IPS DF 6.9 (cell line): ENCODE measurements around the gene FAM81A.
"Not testable (repeated sequence)": the region's sequence is repeated elsewhere in the genome, so short reads cannot be mapped to it uniquely, and the experiment has no call there.

Source experiments
- DNase-seq: peaks from one replicate; pipeline ENCODE4 v3.0.0-alpha.2; 2013; ENCODE audit warnings: low read depth, low spot score
- H3K27ac ChIP-seq: one replicate; pipeline ENCODE4 v1.5.1; 2013; ENCODE audit warnings: low read length, control low read depth
- H3K27me3 ChIP-seq: 2 replicates; pipeline ENCODE4 v1.6.1; 2013; ENCODE audit warnings: mild to moderate bottlenecking, low read length; ENCODE audit not compliant: control insufficient read depth, insufficient read depth
- H3K36me3 ChIP-seq: 2 replicates; pipeline ENCODE4 v1.6.1; 2013; ENCODE audit warnings: low read length; ENCODE audit not compliant: control insufficient read depth, insufficient read depth
- H3K4me1 ChIP-seq: 2 replicates; pipeline ENCODE4 v1.6.1; 2013; ENCODE audit warnings: low read length; ENCODE audit not compliant: control insufficient read depth, insufficient read depth
- H3K4me3 ChIP-seq: 2 replicates; pipeline ENCODE4 v1.5.1; 2013; ENCODE audit warnings: mild to moderate bottlenecking, low read length
- H3K9me3 ChIP-seq: 2 replicates; pipeline ENCODE4 v1.6.1; 2013; ENCODE audit warnings: low read length, inconsistent platforms; ENCODE audit not compliant: control insufficient read depth, insufficient read depth
- WGBS: extraction: QIAGEN DNeasy Blood & Tissue Kit; methylation state at CpG from one replicate; pipeline ENCODE4 v1.1.7; 2013; ENCODE audit warnings: mixed read lengths, missing lambda C conversion rate; ENCODE audit not compliant: insufficient read length, insufficient coverage; 5-methylcytosine and 5-hydroxymethylcytosine counted together

FAM81A gene

DNA sequence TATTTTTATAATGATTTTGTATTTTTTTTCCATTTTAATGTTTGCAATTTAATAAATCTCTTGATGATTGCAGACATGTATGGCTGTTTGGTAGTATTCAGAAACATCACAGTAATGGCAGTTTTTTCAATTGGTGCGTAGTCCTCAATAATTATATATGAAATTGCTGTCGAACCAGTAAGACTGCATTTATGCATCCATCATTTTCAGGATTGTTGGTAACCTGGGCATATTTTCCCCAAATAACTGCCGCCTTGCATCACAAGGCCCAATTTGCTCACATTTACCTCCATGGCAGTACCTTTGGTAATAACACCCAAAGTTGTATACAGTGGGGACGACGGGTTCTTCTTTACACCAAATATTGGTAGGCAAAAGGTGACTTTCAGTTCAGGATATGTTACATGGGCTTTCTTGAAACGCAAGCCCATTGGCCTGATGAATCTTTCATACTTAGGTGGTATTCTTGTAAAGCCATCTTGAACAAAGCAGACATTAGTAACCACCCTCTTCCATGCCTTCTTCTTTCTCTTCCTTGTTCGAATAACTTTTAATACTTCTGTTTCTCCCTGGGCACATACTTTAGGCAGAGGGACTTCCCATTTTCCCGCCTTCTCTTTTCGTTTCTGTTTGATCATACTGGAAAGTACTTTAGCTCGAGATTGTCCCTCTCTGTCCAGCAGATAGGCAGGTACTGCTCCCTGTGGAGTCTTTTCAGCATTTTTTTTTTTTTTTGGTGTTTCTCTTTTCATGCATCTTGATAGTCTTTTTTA is 36.7 kb upstream of the FAM81A start:
- H3K9me3 ChIP-seq, H3K4me3 ChIP-seq, H3K36me3 ChIP-seq, H3K27ac ChIP-seq, H3K27me3 ChIP-seq, H3K4me1 ChIP-seq, DNase-seq: not testable (repeated sequence)
- no CpG with 5 or more reads among the region's 10 CpGs for WGBS

DNA sequence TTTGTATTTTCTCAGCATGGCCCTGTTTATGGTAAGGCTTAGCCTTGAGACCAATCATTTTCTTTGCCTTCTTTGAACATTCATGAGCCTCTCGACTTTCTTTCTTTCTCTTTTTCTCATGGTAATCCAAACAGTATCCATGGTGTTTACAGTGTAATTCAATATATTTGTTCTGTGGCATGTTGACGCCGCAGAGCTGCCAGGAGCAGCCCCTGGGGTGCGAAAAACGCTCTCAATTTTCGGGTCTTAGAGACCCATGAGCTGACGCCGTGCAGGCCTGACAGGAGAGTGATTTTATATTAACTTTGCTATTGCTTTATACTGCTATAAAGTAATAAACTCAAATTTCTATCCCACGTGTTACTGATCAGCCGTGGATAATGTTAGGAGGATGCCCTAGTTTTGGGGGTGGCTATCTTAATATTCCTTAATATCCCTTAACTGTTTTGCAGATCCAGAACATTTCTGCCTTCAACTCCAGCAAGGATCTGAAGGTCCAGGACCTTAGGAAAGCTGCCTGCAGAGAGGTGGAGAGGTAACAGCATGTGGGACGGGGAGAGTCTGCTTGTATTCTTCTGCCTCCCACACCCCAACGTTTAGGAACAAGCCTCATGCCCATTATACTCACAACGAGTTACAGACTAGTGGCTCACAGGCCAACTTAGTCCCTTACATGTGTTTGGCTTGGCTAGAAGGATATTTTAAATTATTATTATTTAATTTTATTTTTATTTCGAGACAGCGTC is 36.0 kb upstream of the FAM81A start:
- no peaks in the 10 kb centered on the region for H3K36me3 ChIP-seq
- no peak overlapping the region for H3K4me3 ChIP-seq
- no peak overlapping the region for H3K27ac ChIP-seq
- WGBS: no CpG with 5 or more reads among the region's 15 CpGs
- no peaks in the 10 kb centered on the region for H3K27me3 ChIP-seq
- H3K9me3 ChIP-seq: no peaks in the 10 kb centered on the region
- H3K4me1 ChIP-seq: peaks cover 5% of the 10 kb centered on the region; the same call in 1 of the 2 replicates
- no peak for DNase-seq

DNA sequence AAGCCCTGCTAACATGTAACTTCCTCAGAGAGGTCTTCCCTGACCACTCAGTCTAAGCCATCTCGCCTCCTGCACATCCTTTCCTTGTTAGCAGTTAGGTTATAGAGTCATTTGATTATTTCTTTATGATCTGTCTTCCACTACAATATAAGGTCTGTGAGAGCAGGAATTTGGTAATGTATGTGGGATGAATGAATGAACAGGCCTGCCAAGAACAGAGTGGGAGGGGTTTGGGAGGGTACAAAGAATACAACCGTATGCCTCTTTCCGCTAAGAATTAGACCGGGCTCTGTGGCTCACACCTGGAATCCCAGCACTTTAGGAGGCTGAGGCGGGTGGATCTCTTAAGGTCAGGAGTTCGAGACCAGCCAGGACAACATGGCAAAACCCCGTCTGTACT is 32.9 kb upstream of the FAM81A start:
- Histone ChIP-seq H3K27ac (no peak overlapping the region), H3K4me1 (peaks cover 5% of the 10 kb centered on the region; the same call in 1 of the 2 replicates)
- no CpG with 5 or more reads among the region's 7 CpGs for WGBS

DNA sequence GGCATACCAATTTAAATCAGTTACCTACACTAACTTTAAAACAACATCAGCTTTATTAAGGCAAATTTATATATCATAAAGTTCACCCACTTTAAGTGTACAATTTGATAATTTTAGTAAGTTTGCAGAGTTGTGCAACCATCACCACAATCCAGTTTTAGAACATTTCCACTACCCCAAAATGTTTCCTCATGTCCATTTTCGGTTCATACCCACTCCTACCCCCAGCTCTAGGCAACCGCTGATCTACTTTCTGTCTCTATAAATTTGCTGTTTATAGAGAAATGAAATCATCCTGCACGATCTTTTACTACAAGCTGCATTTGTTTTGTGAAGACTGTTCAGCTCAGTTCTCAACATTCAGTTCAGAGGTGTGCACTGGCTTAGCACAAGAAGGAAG is 31.5 kb upstream of the FAM81A start:
- DNase-seq: no peak
- no CpG with 5 or more reads among the region's 3 CpGs for WGBS
- H3K4me1 ChIP-seq: peaks cover 3% of the 10 kb centered on the region; the same call in 1 of the 2 replicates
- no peaks in the 10 kb centered on the region for H3K9me3 ChIP-seq
- no peaks in the 10 kb centered on the region for H3K27me3 ChIP-seq
- no peaks in the 10 kb centered on the region for H3K36me3 ChIP-seq
- H3K4me3 ChIP-seq: no peak overlapping the region
- no peak overlapping the region for H3K27ac ChIP-seq

More for the DNA sequence above, 32.9 kb upstream of the FAM81A start:
- DNase-seq: no peak
- Histone ChIP-seq H3K36me3 (no peaks in the 10 kb centered on the region), H3K9me3 (no peaks in the 10 kb centered on the region), H3K4me3 (no peak overlapping the region), H3K27me3 (no peaks in the 10 kb centered on the region)

DNA sequence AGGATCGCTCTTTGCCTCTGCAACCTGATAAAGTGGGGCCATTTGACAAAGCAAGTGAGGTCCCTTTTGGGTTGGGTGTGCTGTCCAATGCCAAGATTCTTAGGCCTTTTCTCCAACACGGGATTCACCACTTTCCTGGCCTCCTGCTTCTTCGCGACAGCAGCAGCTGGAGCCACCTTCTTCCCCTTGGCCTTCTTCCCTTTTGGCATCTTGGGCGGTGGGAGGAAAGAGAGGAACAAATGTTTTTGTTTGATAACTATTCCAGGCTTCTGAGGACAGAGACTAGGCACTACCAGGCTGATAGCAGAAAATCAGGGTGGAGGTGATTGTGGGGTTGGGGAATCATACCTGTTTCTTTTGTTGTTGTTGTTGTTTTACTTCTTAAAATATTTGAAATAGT is 30.0 kb upstream of the FAM81A start:
- Histone ChIP-seq H3K36me3 (no peaks in the 10 kb centered on the region), H3K9me3 (no peaks in the 10 kb centered on the region), H3K4me3 (no peak overlapping the region), H3K27ac (no peak overlapping the region), H3K4me1 (0 out of 2 replicates have a peak, but pooled peaks cover 2% of the 10 kb centered on the region), H3K27me3 (no peaks in the 10 kb centered on the region)
- WGBS: no CpG with 5 or more reads among the region's 5 CpGs
- no peak for DNase-seq

DNA sequence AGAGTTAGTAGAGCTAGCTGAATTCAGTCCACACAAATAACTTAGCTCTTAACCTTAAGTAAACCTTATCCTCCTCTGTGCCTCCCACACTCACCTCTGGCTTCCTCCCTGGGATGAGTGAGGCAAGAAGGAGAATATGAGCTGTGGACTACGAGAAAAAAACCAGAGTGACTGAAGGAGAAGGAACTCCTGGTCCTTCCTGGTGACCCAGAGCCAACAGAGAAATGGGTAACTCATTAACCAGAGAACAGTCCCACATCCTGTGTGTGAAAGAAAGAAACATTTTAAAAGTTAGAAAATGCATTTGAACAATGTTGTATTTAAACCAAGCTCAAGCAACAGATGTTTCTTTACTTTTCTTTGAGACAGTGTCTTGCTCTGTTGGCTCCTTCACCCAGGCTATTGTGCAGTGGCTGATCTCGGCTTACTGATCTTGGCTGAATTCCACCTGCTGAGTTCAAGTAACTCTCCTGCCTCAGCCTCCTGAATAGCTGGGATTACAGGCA is 27.5 kb upstream of the FAM81A start:
- H3K4me3 ChIP-seq: no peak overlapping the region
- no peak overlapping the region for H3K27ac ChIP-seq
- no peaks in the 10 kb centered on the region for H3K36me3 ChIP-seq
- H3K4me1 ChIP-seq: no peaks in the 10 kb centered on the region
- no peak for DNase-seq
- no CpG with 5 or more reads among the region's 2 CpGs for WGBS
- H3K9me3 ChIP-seq: no peaks in the 10 kb centered on the region
- H3K27me3 ChIP-seq: no peaks in the 10 kb centered on the region

DNA sequence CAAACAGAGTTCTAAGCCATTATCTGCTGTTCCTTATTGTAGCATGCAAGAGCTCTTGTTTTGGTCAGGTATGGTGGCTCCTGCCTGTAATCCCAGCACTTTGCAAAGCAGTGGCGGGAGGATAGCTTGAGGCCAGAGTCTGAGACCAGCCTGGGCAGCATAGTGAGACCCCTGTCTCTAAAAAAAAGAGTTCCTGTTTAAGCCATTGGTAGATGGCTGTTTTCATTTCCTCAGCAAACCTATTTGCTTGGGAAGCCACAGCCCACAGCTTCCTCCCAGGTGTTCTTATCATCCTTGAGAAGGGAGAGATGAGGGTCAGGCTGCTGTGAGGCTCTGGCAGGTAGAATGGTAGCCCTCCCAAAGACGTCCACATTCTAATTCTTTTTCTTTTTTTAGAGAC is 24.4 kb upstream of the FAM81A start:
- H3K4me1 ChIP-seq: no peaks in the 10 kb centered on the region
- no peaks in the 10 kb centered on the region for H3K27me3 ChIP-seq
- no peak overlapping the region for H3K27ac ChIP-seq
- no peaks in the 10 kb centered on the region for H3K9me3 ChIP-seq
- H3K36me3 ChIP-seq: no peaks in the 10 kb centered on the region
- no CpG with 5 or more reads among the region's 2 CpGs for WGBS
- no peak for DNase-seq
- no peak overlapping the region for H3K4me3 ChIP-seq

GRCh38 chr15:59416816-59417215 is 21.2 kb upstream of the FAM81A start:
- no peaks in the 10 kb centered on the region for H3K9me3 ChIP-seq
- no peak for DNase-seq
- no peak overlapping the region for H3K4me3 ChIP-seq
- H3K27me3 ChIP-seq: no peaks in the 10 kb centered on the region
- H3K27ac ChIP-seq: no peak overlapping the region
- no peaks in the 10 kb centered on the region for H3K4me1 ChIP-seq
- H3K36me3 ChIP-seq: no peaks in the 10 kb centered on the region
- no CpG with 5 or more reads among the region's 4 CpGs for WGBS

GRCh38 chr15:59419170-59419569 is 18.8 kb upstream of the FAM81A start:
- Histone ChIP-seq H3K27me3 (no peaks in the 10 kb centered on the region), H3K36me3 (no peaks in the 10 kb centered on the region), H3K4me1 (no peaks in the 10 kb centered on the region), H3K4me3 (no peak overlapping the region), H3K27ac (no peak overlapping the region), H3K9me3 (no peaks in the 10 kb centered on the region)
- DNase-seq: no peak
- WGBS: no CpG with 5 or more reads among the region's 1 CpG

- H3K27me3 ChIP-seq: no peaks in the 10 kb centered on the region
- H3K4me1 ChIP-seq: no peaks in the 10 kb centered on the region
- no peak for DNase-seq
- H3K9me3 ChIP-seq: no peaks in the 10 kb centered on the region
- no peak overlapping the region for H3K27ac ChIP-seq
- H3K36me3 ChIP-seq: no peaks in the 10 kb centered on the region
- WGBS: no CpG with 5 or more reads among the region's 3 CpGs
- no peak overlapping the region for H3K4me3 ChIP-seq
These were observed 17.9 kb upstream of the FAM81A start for GRCh38 chr15:59420108-59420507.
